GM19395 (cell line): ENCODE results near the gene NEDD4L.

ENCODE experiments used
- ATAC-seq: cut with Tn5 transposase; IDR thresholded peaks from one replicate; pipeline ENCODE4 v1.9.1; 2021; ENCODE audit warnings: mild to moderate bottlenecking, moderate library complexity; ENCODE audit not compliant: unreplicated experiment

The NEDD4L gene

GRCh38 chr18:58309610-58310239, 265.7 kb downstream of the NEDD4L start:
- ATAC-seq, result no peak

DNA sequence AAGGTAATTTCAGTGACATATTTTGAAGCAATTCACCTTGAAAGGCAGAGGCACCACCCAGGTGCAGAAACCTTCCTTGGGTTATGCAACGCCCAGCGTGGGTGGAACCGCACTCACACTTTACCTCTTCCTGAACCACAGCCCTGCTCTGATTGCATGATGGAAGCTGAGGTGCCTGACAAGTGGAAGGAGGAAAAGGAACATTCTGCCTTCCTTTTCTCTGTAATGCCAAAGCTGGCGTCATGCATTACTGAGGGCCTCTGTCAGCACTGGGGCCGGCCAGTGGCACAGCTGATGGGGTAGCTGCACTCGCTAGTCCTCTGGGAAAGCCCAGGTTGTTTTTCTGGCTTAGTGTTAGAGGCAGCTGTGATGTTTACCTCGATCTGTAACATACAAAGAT, 266.5 kb downstream of the NEDD4L start:
- no peak for ATAC-seq

- no peak for ATAC-seq
Measured at GRCh38 chr18:58311390-58311789, 267.4 kb downstream of the NEDD4L start.

DNA sequence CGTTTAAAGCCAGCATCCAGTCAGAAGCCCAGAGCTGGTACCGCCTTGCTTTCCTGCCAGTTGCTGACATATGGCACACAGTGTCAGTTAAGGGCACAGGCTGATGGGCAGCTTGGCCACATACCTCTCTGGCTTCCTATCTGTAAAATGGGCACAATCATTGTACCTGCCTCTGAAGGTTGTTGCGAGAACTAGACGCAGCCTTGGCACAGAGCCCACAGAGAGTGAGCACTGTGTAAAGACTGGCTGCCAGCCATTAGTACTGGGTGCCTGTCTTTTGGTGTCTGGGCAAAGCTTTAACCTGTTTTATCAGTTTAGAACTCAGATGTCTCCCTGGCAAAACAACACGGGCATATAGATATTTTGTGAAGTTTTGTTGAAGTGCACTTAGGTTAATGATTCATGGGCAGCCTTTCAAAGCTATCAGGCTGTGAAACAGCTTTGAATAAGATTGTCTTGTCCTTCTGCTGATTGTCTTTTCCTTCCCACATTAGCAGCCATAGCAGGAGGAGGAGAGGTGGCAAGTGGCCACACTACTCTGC, 269.5 kb downstream of the NEDD4L start:
- ATAC-seq, result no peak

DNA sequence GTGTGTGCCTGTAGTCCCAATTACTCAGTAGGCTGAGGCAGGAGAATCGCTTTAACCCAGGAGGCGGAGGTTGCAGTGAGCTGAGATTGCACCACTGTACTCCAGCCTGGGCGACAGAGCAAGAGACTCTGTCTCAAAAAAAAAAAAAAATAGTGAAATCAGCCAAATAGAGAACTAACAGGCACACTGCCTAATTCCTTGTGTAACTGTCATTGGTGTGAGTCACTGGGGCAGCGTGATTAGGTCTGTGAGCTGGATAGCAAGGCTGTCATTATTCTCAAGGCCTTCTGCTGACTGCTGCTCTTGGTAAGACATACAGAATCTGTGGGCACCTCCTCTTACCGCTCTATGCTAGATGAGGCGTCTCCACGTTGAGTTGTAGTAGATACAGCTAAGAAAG, 270.3 kb downstream of the NEDD4L start:
- no peak for ATAC-seq

- no peak for ATAC-seq
Measured at GRCh38 chr18:58315041-58315440, 271.0 kb downstream of the NEDD4L start.

DNA sequence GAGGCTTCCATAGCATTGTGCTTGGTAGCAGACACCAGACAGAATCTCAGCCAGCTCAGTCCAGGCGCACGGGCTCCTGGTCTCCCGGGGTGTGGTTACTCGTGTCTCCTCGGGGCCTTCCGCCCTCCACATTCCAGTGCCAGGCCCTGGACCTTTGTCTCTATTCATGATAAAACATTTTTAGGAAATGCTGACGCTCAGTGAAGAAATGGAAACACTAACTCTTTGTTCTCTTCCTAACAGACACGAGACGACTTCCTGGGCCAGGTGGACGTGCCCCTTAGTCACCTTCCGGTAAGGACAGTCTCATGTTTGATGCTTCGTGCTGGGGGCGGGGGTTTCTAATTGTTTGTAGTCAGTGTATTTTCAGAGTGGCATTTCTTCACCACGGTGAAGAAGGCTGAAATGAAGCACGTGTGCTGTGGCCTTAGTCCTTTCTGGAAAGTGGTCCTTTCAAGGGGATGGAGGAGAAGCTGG, 271.8 kb downstream of the NEDD4L start:
- no peak for ATAC-seq

DNA sequence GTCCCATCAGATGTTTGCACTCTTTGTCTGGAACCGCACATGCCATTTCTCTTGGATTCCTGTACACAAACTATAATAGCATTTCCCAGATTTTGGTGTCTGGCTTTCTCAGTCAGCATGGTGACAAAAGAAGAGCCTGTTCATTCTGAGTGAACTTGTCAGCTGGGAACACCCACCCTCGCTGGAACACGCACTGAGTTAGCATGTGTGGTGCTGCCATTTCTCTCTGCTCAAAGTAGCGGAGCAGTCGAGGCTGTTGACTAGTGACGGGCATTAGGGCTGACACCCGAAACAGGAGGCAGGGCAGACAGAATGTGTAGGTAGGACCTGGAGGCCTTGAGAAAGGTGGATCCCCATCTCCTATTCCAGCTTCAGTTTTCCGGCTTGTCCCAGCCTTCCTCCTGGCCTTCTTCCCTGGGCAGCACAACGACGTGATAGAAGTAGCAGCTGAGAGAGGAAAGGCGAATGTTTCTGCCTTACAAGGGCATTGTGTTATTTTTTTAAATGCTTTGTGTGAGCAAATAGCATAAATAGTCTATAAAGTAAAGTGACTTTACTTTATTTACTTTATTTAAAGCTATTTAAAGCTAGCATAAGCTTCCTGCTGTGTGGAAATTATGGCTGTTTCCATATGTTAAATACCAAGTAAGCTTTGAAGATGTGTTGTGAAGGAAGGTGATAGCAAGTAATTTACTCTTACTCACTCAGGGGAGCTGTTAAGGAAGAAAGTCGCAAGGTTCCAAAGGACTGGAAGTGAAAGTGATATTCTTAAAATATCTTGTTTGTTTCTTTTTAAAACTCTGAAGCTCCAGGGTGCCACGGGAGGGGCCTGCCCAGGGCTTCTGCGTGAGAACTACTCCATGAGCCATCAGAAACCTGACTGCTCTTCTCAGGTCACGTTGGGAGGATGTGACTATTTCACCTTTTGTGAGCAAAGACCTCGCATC, 272.6 kb downstream of the NEDD4L start:
- peak; percentile 61 for ATAC-seq

- no peak for ATAC-seq
Measured at GRCh38 chr18:58319719-58320118, 275.7 kb downstream of the NEDD4L start.

DNA sequence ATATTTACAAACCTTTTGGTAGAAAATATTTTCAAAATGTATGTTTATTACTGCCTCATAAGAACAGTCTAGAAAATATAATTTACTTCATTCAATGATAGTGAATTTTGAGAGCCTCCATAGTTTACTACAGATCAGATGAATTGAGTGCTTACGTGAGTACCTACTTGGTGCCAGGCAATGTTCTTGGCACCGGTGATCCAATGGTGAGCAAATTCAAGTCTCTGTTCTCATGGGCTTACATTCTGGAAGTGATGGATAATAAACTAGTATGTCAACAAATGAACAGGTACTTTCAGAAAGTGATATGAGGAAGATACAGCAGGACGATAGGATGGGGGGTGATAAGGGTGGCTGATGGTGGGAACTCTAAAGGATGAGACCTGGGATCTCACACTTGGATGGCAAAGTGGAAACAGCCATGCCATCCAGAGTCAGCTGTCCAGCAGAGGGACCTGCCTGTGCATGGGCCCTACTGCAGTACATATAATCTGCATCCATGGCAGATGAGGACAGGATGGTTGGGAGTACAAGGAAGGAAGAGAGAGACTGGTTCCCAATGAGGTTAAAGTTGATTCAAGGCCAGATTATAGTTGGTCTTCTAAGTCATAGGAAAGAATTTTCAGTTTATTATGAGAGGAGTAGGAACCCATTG, 277.0 kb downstream of the NEDD4L start:
- no peak for ATAC-seq

DNA sequence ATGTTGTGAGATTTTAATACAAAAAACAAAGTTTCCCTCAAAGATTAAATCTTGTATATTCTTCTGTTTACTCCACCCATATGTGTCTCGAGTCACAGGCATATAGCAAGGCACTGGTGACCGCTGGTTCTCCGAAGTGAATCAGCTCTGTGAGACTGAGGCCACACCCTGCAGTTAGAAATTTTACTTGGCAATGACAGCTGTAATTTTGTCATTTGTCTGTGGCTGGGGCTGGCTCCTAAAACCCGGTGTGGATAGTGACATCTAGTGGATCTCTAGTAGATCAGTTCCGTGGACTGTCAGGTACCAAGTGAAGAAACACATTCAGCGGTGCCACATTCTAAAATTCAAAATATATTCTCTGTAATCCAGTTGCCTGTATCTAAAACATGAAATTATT, 278.0 kb downstream of the NEDD4L start:
- no peak for ATAC-seq

GRCh38 chr18:58322464-58322863, 278.4 kb downstream of the NEDD4L start:
- ATAC-seq, result no peak

DNA sequence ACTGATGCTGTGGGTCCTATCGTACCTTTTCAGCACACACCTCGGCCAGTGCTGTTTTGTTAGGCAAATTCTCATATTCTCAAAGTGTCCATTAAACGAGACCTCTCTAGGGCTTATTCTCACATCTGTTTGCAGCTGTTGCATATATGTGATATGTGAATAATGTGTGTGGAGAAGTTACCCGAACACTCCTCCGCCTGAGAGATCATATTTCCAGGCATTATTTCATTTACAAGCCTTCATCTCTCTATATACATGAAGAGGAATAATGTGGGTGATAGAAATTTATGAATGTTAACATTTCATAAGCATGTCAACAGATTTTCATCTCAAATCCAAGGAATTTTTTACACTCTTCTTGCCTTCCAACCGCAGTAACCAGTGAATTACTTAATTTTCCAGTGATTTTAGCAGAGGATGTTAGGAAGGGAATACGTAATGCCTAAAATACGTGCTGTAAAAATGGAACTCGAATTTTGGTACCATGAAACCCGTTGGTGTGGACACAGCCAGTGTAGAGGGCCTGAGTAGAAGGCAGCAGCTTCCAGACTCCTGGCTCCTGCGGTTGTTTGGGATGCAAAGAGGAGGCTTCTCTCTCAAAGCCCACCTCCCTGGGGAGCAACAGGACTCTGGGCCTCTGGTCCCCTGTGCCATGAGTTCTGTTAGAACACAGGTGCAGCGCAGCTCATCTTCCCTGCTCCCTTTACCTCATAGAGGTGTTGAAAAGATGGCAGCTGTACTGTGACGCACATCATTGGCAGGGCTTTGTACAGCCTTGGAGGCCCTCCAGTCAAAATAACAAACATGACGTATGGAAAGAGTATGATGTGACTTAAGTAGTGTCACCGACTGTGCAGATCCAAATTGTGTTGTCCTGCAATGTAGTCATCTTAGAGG, 280.1 kb downstream of the NEDD4L start:
- no peak for ATAC-seq

DNA sequence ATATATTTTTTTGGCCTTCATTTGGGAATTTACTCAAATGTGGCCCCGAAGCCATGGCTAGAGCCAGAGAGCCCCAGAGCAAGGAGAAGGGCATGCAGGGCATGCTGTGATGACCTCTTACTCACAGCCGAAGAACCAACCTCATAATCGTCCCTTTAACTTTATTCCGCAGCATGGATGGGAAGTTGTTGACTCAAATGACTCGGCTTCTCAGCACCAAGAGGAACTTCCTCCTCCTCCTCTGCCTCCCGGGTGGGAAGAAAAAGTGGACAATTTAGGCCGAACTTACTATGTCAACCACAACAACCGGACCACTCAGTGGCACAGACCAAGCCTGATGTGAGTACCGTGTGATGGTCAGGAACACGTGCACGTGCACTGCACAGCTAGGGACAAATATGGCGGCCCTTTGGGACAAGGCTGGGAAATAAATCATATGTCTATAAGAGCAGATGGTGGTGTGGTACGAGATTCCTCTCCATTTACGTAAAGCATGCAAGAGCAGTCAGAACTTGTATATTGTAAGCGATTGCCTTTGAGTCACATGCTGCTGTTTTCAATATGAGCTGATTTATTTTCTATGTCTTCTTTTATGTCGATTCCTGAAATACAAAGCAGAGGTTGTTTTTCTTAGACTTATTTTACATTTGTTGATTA, 280.9 kb downstream of the NEDD4L start:
- ATAC-seq, result no peak

DNA sequence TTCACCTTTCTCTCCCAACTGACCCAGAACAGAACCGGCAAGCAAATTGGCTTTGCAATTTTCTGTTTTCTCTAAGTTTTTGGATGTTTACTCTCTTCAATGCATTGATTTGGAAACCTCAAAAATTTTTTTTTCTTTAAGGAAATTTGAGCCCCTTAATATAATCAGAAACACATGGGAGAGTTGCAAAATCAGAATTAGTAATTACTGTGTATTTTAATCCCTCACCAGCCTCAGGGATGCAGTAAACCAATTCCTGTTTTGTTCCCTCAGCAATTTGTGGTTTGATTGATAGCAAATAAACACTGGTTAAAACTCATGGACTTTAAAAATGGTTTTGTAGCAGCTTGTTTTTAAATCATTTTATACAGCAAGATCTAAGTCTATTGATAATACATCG, 281.5 kb downstream of the NEDD4L start:
- ATAC-seq, result no peak

- no peak for ATAC-seq
Measured at GRCh38 chr18:58334061-58334460, 290.0 kb downstream of the NEDD4L start.

DNA sequence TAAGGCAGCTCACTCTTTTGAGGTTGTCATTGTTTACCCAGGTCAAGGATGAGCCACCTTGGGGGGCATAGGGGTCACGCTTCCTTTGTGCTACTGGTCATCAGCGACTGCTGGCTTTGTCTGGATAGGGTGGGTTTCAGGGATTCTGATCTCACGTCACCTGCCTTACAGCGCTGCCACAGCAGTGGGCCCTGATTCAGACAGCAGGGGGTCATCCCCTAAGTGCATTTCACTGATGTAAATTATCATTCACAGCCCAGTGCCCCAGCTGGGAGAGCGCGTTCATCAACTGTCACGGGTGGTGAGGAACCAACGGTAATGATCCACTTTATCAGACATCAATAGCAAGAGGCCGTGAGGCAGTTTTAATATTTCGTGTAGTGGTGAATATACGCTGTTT, 291.2 kb downstream of the NEDD4L start:
- ATAC-seq, result no peak

DNA sequence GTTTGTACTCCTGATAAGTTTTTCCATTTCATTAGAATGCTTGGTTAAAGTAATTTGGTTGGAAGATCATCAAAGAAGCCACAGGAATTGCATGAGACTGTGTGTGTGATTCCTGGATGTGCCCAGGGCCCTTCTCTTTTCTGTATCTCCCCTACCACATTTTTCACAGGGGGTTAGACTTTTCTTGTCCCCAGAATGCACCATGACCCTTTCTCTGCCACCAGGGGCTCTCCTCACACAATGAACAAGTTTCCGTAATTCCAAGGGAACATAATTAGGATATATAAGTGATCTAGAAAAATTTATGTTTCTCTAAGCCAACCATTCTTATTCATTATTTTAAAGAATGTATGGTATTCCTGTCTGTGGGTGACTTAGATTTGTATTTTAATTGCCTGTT, 291.8 kb downstream of the NEDD4L start:
- no peak for ATAC-seq

DNA sequence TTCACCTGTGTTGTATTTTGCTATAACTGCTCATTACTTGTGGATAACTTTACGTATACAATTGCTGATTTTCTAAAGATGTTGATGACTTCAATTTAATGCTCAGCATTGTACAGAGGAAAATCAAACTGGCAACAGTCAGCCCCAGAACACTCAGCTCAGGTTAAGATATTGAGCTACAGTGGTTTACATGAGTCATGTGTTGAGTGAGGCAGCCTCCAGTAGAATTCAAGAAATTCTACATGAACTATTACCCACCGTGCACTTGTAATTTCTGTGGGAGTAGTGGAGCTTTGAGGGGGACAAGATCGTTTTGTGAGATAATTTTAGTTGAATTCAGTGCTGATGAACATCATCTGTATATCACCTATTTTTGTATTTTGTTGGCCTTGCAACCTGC, 292.6 kb downstream of the NEDD4L start:
- ATAC-seq, result no peak

- ATAC-seq, result no peak
Measured at GRCh38 chr18:58337285-58337684, 293.3 kb downstream of the NEDD4L start.
